HT1080 (cell line): ENCODE results near the gene TMC2. TPM values are rescaled to one million over a fixed set of nuclear protein-coding genes. Genes with fewer than 3 reads are reported as not detected.
A peak's percentile ranks its signal among the peaks of the same experiment; 100 is the strongest.
"Not testable (repeated sequence)": the region's sequence is repeated elsewhere in the genome, so short reads cannot be mapped to it uniquely, and the experiment has no call there.

Experiments used
- DNase-seq: peaks from one replicate; pipeline ENCODE4 v3.0.0-alpha.2; 2015; ENCODE audit warnings: low read depth
- small RNA-seq: library from RNA; depleted of rRNA; stranded (forward); fragments of <200 nt; gene quantifications from one replicate; pipeline ENCODE3, GENCODE V24; 2014
- total RNA-seq: library from RNA; depleted of rRNA; stranded (reverse); fragments of >200 nt; shearing (Covaris generic); gene quantifications from 2 replicates; pipeline ENCODE4 v1.2.3, GENCODE V29; 2014; rRNA removed

The TMC2 gene
- total RNA-seq, 1 experiment from 2014 or later: not detected

DNA sequence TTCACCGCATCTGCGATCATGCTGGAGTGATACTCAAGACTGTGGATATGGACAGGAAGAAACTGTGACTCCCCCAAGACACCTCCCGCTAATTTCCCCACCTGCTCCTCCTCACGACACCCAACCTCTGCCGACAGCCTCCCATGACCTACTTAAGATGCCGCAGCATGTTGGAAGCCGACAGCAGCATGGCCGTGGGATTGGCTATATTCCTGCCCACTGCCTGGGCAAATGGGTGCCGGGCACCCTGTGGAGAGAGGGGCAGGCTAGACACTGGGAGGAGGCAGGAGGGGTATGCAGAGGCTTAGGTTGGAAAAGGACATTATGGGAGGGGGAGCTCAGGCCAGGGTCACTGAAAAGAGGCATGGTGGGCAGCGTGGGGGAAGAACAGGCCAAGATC lies 123.2 kb downstream of the TMC2 start:
- no peak for DNase-seq

DNA sequence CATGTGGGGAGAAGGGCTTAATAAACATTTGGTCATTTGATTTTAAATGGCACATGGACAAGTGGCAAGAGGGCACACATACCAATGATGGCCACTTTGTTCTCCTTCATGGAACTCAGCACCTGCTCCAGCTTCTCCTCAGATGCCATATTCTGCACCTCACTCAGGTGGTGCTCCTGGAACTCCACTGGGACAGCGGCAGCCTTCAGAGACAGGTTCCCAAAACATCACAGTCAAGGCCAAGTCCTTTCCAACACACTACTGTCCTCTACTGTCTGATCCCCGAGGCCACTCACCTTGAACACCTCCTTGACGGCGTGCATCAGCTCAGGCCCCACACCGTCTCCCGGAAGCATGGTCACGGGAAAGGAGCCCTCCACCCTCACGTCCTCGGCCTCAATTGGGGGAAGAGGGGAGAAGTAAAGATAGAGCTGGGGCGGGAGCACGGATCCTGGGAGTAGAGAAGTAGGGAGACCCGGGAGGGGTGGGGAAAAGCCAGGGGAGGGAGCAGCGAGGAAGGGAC lies 127.1 kb downstream of the TMC2 start:
- no peak for DNase-seq

- peak; percentile 89 for DNase-seq
Measured at GRCh38 chr20:2663887-2664719, 127.7 kb downstream of the TMC2 start, which contains the start of gene IDH3B. Gene IDH3B, minus strand, starts transcription at chr20:2664216. Its CDS starts 28 bp downstream, at chr20:2664188.

DNA sequence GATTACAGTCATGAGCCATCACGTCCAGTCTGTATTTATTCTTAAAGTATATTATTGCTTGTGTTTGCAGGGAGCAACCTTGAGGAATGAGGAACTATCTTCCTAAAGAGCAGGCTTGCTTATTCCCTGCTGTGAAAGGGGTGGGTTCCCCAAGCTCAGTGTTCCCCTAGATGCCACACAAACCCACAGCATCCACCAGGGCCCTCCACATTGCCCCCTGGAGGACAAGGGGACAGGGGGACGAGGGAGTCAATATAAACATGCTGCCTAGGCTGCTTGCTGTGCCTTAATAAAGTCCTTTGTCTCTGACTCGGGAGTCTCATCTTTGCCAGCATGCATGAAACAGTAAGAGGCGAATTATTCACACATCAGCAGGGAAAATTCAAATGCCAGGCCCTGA lies 135.6 kb downstream of the TMC2 start:
- DNase-seq: no peak

DNA sequence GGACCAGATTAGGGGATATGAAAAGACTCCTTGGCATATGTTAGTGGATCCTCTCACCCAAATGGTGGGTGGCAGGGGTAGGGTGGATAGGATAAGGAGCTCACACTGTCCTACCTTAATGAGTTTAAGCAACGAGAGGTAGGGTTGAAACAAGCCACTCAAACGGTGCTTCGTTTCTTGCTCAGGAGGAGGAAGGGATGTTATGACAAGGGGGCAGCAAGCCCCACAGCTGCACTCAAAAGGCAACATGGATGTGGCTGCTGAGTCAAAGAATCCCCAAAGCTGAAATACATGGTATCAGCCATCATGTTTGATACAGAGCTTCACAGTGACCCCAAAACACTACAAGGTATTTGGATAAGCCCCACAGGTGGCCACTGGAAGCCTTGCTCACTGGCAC lies 136.1 kb downstream of the TMC2 start:
- DNase-seq: no peak

GRCh38 chr20:2673453-2673852 lies 137.1 kb downstream of the TMC2 start:
- no peak for DNase-seq

DNA sequence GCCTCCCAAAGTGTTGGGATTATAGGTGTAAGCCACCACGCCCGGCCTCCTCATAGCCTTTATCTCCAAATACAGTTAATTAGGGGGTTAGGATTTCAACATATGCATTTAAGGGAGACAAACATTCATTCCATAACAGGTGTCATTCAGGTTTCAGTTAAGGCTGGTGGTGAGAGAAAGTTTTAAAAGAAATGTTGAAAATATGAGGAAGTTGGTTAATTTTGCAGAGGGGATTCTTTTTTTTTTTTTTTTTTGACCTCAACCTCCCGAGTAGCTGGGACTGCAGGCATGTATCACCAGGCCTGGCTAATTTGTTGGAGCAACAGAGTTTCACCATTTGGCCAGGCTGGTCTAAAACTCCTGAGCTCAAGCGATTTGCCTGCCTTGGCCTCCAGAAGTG lies 143.7 kb downstream of the TMC2 start:
- DNase-seq: no peak

DNA sequence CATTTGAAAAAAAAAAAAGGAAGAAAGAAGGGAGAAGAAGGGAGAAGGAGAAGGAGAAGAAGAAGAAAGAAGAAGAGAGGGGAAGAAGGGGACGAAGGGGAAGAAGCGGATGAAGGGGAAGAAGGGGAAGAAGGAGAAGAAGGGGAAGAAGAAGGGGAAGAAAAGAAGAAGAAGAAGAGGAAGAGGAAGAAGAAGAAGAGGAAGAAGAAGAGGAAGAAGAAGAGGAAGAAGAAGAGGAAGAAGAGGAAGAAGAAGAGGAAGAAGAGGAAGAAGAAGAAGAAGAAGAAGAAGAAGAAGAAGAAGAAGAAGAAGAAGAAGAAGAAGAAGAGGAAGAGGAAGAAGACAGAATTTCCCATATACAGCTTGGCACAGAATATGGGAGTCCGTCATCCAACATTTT lies 145.7 kb downstream of the TMC2 start:
- DNase-seq: not testable (repeated sequence)

GRCh38 chr20:2684817-2685216 lies 148.4 kb downstream of the TMC2 start:
- not testable (repeated sequence) for DNase-seq

GRCh38 chr20:2687514-2687913 lies 151.1 kb downstream of the TMC2 start:
- no peak for DNase-seq

DNA sequence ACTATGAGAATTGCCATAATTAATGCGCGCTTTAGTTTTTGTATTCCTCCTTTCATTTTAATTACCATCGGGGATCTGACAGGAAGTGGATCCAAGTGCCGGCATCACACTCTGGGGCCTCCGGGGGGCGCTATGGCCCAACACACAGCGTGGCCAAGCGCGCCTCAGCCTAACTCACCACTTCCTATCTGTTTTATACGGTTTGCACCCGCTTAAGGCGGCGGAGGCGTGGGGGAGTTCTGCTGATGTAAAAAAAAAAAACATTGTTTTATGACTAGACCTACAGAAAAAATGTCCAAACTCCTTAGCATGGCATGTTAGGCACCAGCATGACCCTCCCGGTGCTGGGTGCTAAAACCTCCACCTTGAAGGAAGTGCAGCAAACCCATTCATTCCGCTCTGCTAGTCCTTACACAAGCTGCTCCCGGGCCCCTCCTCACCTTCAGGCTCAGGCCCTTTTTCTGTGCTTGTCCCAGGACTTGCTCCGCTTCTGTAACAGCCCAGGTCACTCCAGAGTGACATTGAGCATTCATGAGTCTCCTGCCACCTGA lies 151.7 kb downstream of the TMC2 start:
- peak; percentile 57 for DNase-seq

GRCh38 chr20:2690213-2690612 lies 153.8 kb downstream of the TMC2 start:
- no peak for DNase-seq

DNA sequence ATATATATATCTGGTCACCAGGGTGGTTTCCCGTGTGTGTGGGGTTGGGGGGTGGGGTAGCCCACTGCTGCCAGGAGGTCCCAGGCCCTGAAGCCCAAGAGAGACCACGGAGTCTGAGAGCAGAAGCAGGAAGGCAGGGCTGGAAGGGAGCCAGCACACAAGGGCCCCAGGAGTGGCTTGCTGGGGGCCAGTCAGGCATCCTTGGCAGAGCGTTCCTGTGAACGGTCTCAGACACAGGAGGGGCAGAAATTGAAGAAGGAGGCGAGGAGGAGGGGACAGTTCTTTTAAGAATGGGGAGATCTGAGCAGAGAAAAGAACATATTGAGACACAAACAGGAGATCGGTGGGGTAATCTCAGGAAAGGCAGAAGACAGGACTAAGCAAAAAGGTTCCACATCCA lies 154.3 kb downstream of the TMC2 start:
- DNase-seq: no peak

DNA sequence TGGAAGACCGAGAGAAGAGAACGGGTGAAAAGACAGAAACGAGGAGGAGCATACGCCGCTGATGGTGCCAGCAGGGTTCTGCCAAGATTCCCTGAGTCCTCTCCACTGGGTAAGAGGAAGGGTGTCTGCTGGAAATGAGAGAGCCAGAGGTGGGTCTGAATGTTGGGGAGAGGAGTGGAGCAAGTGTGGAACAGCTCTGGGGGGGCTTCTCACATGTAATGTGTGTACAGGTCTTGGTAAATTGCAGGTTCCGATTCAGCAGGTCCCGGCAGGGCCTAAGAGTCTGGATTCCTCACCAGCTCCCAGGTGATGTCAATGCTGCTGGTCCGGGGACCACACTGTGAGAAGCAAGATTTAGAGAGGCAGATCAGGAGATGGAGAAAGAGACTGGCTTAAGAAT lies 154.8 kb downstream of the TMC2 start:
- no peak for DNase-seq

Small RNA genes within 50 kb of the gene (small RNA-seq; reads per million reads assigned to genes)
- gene SNORA51 (not detected), gene SNORD110 (not detected), gene SNORD56 (not detected), gene SNORD57 (not detected), gene SNORD86 (not detected)

Other genes starting within 250 kb of the TMC2 start
- gene TGM3, start 240.6 kb upstream of the TMC2 start, total RNA-seq: not detected in 2 replicates
- not detected in 2 replicates for gene TGM6, start 155.7 kb upstream of the TMC2 start, total RNA-seq
- 674 and 709 TPM in 2 replicates for gene SNRPB, start 65.8 kb upstream of the TMC2 start, total RNA-seq
- gene ZNF343, start 27.7 kb upstream of the TMC2 start, total RNA-seq: 12.8 and 19.6 TPM in 2 replicates
- gene NOP56, start 116.1 kb downstream of the TMC2 start, total RNA-seq: 493 and 581 TPM in 2 replicates
- gene IDH3B, start 127.6 kb downstream of the TMC2 start, total RNA-seq: 187 and 197 TPM in 2 replicates
- not detected in 2 replicates for gene EBF4, start 156.2 kb downstream of the TMC2 start, total RNA-seq